Measurements from ENCODE around the gene PIN4. TPM values are rescaled to one million over a fixed set of nuclear protein-coding genes. Genes with fewer than 3 reads are reported as not detected.

The PIN4 gene
- 4.4 and 4.5 TPM in 2 replicates for total RNA-seq

GRCh38 chrX:72181178-72182125, at the start of gene PIN4:
Gene PIN4 (plus strand): TSS chrX:72181757. CDS start chrX:72181786, 29 bp downstream.

DNA sequence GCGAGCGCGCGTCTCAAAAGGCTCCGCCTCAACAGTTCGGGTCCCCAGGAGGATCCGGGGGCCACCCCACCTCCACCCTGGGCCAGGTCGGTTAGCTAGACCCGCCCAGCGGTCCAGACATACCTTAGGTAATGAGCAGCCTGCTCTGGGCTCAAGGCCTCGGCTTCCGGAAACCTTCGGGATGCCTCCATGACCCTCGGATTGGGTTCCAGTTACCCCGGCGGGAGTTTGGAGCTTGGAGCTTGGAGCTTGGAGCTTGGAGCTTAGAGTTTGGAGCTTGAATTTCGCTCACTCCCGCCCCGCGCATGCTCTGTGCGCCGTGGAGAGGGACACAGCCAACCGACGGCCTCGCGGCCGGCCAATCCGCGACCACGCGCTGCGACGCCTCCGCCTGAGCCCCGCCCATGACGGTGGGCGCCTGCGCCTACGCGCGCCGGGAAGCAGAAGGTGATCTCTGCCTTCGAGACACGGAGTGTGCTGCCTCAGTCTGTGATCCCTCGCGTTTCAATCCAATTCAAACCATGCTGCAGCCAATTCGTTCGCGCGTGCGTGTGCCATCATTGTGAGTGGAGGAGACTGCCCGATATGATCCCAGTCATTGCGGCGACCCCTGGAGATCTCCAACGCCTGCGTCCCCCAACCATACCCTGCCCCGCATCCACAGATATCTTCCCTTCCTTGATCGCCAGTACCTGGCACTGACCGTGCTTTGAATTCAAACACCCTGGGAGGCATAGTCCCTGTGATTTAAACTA, 57.3 kb downstream of the PIN4 start, which contains the start of gene ERCC6L:
Gene ERCC6L, minus strand, starts transcription at position 307 of the 755 bp plus-strand sequence. Its CDS starts 116 bp downstream, at position 191.

Other genes starting within 250 kb of the PIN4 start
- gene RTL5, start 49.8 kb upstream of the PIN4 start, total RNA-seq: 2.9 TPM in 2 replicates
- 0.24 and 0.32 TPM in 2 replicates for gene ERCC6L, start 57.3 kb downstream of the PIN4 start, total RNA-seq
- gene RPS4X, start 95.5 kb downstream of the PIN4 start, total RNA-seq: 735 and 849 TPM in 2 replicates
- 0.97 TPM in 1 of 2 replicates, not detected in the other for gene CITED1, start 124.2 kb downstream of the PIN4 start, total RNA-seq